Measurements from ENCODE around the gene RNU6-1. TPM values are rescaled to one million over a fixed set of nuclear protein-coding genes. Genes with fewer than 3 reads are reported as not detected.
A peak's percentile ranks its signal among the peaks of the same experiment; 100 is the strongest.

The RNU6-1 gene
- total and polyA plus RNA-seq, 2 experiments from 2014 or later, result not detected

GRCh38 chr15:67863442-67863987 lies 23.7 kb upstream of the RNU6-1 start:
- H3K27me3 ChIP-seq (replicated peaks; ENCODE audit: insufficient read depth), result peaks cover 9% of the 10 kb centered on the region; the same call in 1 of the 2 replicates
- peak; percentile 89 for DNase-seq
- in situ Hi-C loops (cut with MboI), result no loop called here
- H2AFZ ChIP-seq, result peak overlapping the region; percentile 96
- TF ChIP-seq EZH2phosphoT487 (IDR thresholded peaks at IDR 0.05; ENCODE audit: insufficient read depth, low read depth) (no peak), EZH2 (IDR thresholded peaks at IDR 0.05; ENCODE audit: insufficient read depth, poor library complexity, severe bottlenecking) (no peak)
- H3K27ac ChIP-seq, result no peak overlapping the region
- WGBS, 2 experiments (ENCODE audit: low coverage in 1 of 2, low lambda C conversion rate in 2 of 2, missing lambda C conversion rate in 2 of 2), result 4 to 6% methylated on average over 41 of the region's 41 CpGs
- no peaks in the 10 kb centered on the region for H3K9me2 ChIP-seq (ENCODE audit: insufficient read depth)
- peak overlapping the region; percentile 68 for H3K4me3 ChIP-seq
- H3K9me3 ChIP-seq (ENCODE audit: low read depth), result no peaks in the 10 kb centered on the region
- no peaks in the 10 kb centered on the region for H3K36me3 ChIP-seq (ENCODE audit: low read depth)
- peak overlapping the region; percentile 60 for H3K9ac ChIP-seq
- H3F3A ChIP-seq (ENCODE audit: insufficient read depth), result no peaks in the 10 kb centered on the region; the same call in 1 of the 2 replicates
- H3K4me1 ChIP-seq (ENCODE audit: insufficient read depth), result 0 out of 2 replicates have a peak, but pooled peaks cover 5% of the 10 kb centered on the region
- no peaks in the 10 kb centered on the region for H4K20me1 ChIP-seq (ENCODE audit: insufficient read depth)
- no peaks in the 10 kb centered on the region for H3K79me2 ChIP-seq (ENCODE audit: insufficient read depth)
- H3K4me2 ChIP-seq (ENCODE audit: unreplicated experiment), result peak overlapping the region; percentile 95

GRCh38 chr15:67862750-67863441 lies 23.1 kb upstream of the RNU6-1 start:
- H3K4me1 ChIP-seq (ENCODE audit: insufficient read depth), result 0 out of 2 replicates have a peak, but pooled peaks cover 5% of the 10 kb centered on the region
- H2AFZ ChIP-seq, result peak overlapping the region; percentile 96
- in situ Hi-C loops (cut with MboI), result no loop called here
- no peak overlapping the region for H3K27ac ChIP-seq
- H3K9me3 ChIP-seq (ENCODE audit: low read depth), result no peaks in the 10 kb centered on the region
- peak overlapping the region; percentile 95 for H3K4me2 ChIP-seq (ENCODE audit: unreplicated experiment)
- H3F3A ChIP-seq (ENCODE audit: insufficient read depth), result no peaks in the 10 kb centered on the region; the same call in 1 of the 2 replicates
- TF ChIP-seq EZH2phosphoT487 (IDR thresholded peaks at IDR 0.05; ENCODE audit: insufficient read depth, low read depth) (no peak), EZH2 (IDR thresholded peaks at IDR 0.05; ENCODE audit: insufficient read depth, poor library complexity, severe bottlenecking) (no peak)
- H3K9me2 ChIP-seq (ENCODE audit: insufficient read depth), result no peaks in the 10 kb centered on the region
- no peak for DNase-seq
- 0 out of 2 replicates have a peak, but pooled peaks cover 3% of the 10 kb centered on the region for H3K27me3 ChIP-seq (replicated peaks; ENCODE audit: insufficient read depth)
- no peaks in the 10 kb centered on the region for H3K36me3 ChIP-seq (ENCODE audit: low read depth)
- no peaks in the 10 kb centered on the region for H4K20me1 ChIP-seq (ENCODE audit: insufficient read depth)
- H3K79me2 ChIP-seq (ENCODE audit: insufficient read depth), result no peaks in the 10 kb centered on the region
- peak overlapping the region; percentile 60 for H3K9ac ChIP-seq
- peak overlapping the region; percentile 68 for H3K4me3 ChIP-seq
- WGBS, 2 experiments (ENCODE audit: low coverage in 1 of 2, low lambda C conversion rate in 2 of 2, missing lambda C conversion rate in 2 of 2), result 46 to 52% methylated on average over 16 of the region's 16 CpGs

- H2AFZ ChIP-seq, result no peak overlapping the region
- in situ Hi-C loops (cut with MboI), result no loop called here
- no peak overlapping the region for H3K27ac ChIP-seq
- no peaks in the 10 kb centered on the region for H3K79me2 ChIP-seq (ENCODE audit: insufficient read depth)
- H3K4me2 ChIP-seq (ENCODE audit: unreplicated experiment), result no peak overlapping the region
- 0 out of 2 replicates have a peak, but pooled peaks cover 5% of the 10 kb centered on the region for H3K4me1 ChIP-seq (ENCODE audit: insufficient read depth)
- no peak for DNase-seq
- TF ChIP-seq EZH2phosphoT487 (IDR thresholded peaks at IDR 0.05; ENCODE audit: insufficient read depth, low read depth) (no peak), EZH2 (IDR thresholded peaks at IDR 0.05; ENCODE audit: insufficient read depth, poor library complexity, severe bottlenecking) (no peak)
- WGBS, 2 experiments (ENCODE audit: low coverage in 1 of 2, low lambda C conversion rate in 2 of 2, missing lambda C conversion rate in 2 of 2), result 80 to 87% methylated on average over 3 of the region's 3 CpGs
- no peaks in the 10 kb centered on the region; the same call in 1 of the 2 replicates for H3F3A ChIP-seq (ENCODE audit: insufficient read depth)
- H4K20me1 ChIP-seq (ENCODE audit: insufficient read depth), result no peaks in the 10 kb centered on the region
- no peak overlapping the region for H3K4me3 ChIP-seq
- no peak overlapping the region for H3K9ac ChIP-seq
- H3K9me2 ChIP-seq (ENCODE audit: insufficient read depth), result no peaks in the 10 kb centered on the region
- no peaks in the 10 kb centered on the region for H3K9me3 ChIP-seq (ENCODE audit: low read depth)
- no peaks in the 10 kb centered on the region for H3K27me3 ChIP-seq (replicated peaks; ENCODE audit: insufficient read depth)
- H3K36me3 ChIP-seq (ENCODE audit: low read depth), result no peaks in the 10 kb centered on the region
These were observed 22.1 kb upstream of the RNU6-1 start for GRCh38 chr15:67861983-67862382.

GRCh38 chr15:67859331-67859946 lies 19.6 kb upstream of the RNU6-1 start:
- H3K79me2 ChIP-seq (ENCODE audit: insufficient read depth), result no peaks in the 10 kb centered on the region
- H3K9me3 ChIP-seq (ENCODE audit: low read depth), result no peaks in the 10 kb centered on the region
- H3K9ac ChIP-seq, result no peak overlapping the region
- DNase-seq, result no peak
- H3K36me3 ChIP-seq (ENCODE audit: low read depth), result no peaks in the 10 kb centered on the region
- in situ Hi-C loops (cut with MboI), result loop anchor here (10.0 kb wide), 1 partner anchor 305 kb away; no protein-coding TSS in a partner anchor
- no peaks in the 10 kb centered on the region for H3K9me2 ChIP-seq (ENCODE audit: insufficient read depth)
- no peak for TF ChIP-seq EZH2 (IDR thresholded peaks at IDR 0.05; ENCODE audit: insufficient read depth, poor library complexity, severe bottlenecking)
- no peak for TF ChIP-seq EZH2phosphoT487 (IDR thresholded peaks at IDR 0.05; ENCODE audit: insufficient read depth, low read depth)
- H3K27me3 ChIP-seq (replicated peaks; ENCODE audit: insufficient read depth), result no peaks in the 10 kb centered on the region
- no peak overlapping the region for H3K4me2 ChIP-seq (ENCODE audit: unreplicated experiment)
- no peaks in the 10 kb centered on the region for H4K20me1 ChIP-seq (ENCODE audit: insufficient read depth)
- no peak overlapping the region for H2AFZ ChIP-seq
- 52 to 54% methylated on average over 5 of the region's 5 CpGs for WGBS, 2 experiments (ENCODE audit: low coverage in 1 of 2, low lambda C conversion rate in 2 of 2, missing lambda C conversion rate in 2 of 2)
- H3K4me1 ChIP-seq (ENCODE audit: insufficient read depth), result 0 out of 2 replicates have a peak, but pooled peaks cover 5% of the 10 kb centered on the region
- no peak overlapping the region for H3K27ac ChIP-seq
- no peak overlapping the region for H3K4me3 ChIP-seq
- H3F3A ChIP-seq (ENCODE audit: insufficient read depth), result no peaks in the 10 kb centered on the region
